Ovary (tissue), 3 donors: Measurements from ENCODE around the gene SH3TC2.

Experiments
- EP300 ChIP-seq: sonication (generic); formaldehyde crosslinking; IDR thresholded peaks from one replicate; pipeline ENCODE4 v1.6.1; 2017; ENCODE audit warnings: antibody characterized with exemption
- POLR2A ChIP-seq: fragments of 450-650 bp; IDR thresholded peaks from one replicate; pipeline ENCODE4 v1.6.1; 2017; ENCODE audit warnings: antibody characterized with exemption, mild to moderate bottlenecking, moderate library complexity
- TF ChIP-seq, protein P1 (sequence below), 3 donors: fragments of 450-650 bp in 2 of 3; fragments of 200-600 bp in 1 of 3; IDR thresholded peaks; one replicate each; pipeline versions ENCODE4 v1.5.1 to v1.8.0; 2016 to 2022; ENCODE audit warnings: antibody characterized with exemption in 3 of 3, mild to moderate bottlenecking in 1 of 3
- donor health status: DM: no; HTN: no; CAD: no.

DNA sequence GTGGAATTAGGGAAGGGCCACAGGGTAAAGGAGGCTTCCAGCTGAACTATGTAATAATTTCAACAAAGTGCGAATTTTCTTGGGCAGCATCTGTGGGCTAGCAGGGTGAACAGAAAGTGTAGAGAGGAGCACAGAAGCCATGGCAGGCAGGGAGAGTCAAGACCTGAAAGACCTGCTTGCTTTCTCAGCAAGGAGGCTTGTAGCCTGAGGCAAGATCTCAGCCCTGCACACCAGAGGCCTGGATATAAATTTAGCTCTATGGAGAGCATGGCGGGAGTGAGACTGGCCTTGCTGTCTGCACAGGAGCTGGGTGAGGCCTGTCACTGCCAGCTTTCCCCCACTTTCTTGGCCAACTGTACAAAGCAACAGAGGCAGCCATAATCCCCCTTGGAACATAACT is 32.1 kb upstream of the SH3TC2 start:
- TF ChIP-seq, protein P1, sequence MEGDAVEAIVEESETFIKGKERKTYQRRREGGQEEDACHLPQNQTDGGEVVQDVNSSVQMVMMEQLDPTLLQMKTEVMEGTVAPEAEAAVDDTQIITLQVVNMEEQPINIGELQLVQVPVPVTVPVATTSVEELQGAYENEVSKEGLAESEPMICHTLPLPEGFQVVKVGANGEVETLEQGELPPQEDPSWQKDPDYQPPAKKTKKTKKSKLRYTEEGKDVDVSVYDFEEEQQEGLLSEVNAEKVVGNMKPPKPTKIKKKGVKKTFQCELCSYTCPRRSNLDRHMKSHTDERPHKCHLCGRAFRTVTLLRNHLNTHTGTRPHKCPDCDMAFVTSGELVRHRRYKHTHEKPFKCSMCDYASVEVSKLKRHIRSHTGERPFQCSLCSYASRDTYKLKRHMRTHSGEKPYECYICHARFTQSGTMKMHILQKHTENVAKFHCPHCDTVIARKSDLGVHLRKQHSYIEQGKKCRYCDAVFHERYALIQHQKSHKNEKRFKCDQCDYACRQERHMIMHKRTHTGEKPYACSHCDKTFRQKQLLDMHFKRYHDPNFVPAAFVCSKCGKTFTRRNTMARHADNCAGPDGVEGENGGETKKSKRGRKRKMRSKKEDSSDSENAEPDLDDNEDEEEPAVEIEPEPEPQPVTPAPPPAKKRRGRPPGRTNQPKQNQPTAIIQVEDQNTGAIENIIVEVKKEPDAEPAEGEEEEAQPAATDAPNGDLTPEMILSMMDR (IDR thresholded peaks at IDR 0.05) = no peak
- TF ChIP-seq EP300 = no peak
- TF ChIP-seq POLR2A = no peak
